ENCODE results near the gene ARVCF.

The ARVCF gene

GRCh38 chr22:20061481-20061861, 44.8 kb upstream of the ARVCF start:
- Histone ChIP-seq H3K4ac (ENCODE audit: low read depth, low read length) (no peak overlapping the region), H4K91ac (ENCODE audit: low read depth, low read length) (no peak overlapping the region), H3K4me3 (ENCODE audit: low read depth, low read length) (no peak overlapping the region), H2BK5ac (ENCODE audit: low read depth, low read length, poor library complexity) (no peak overlapping the region), H3K27ac (ENCODE audit: low read depth, low read length) (no peak overlapping the region), H3K9me3 (ENCODE audit: insufficient read depth, low read depth, low read length) (peaks cover 3% of the 10 kb centered on the region), H3K18ac (ENCODE audit: low read length) (no peak overlapping the region), H3K14ac (ENCODE audit: low read length) (no peak overlapping the region), H4K8ac (ENCODE audit: low read depth, low read length) (no peak overlapping the region), H3K27me3 (ENCODE audit: insufficient read depth, low read length) (no peaks in the 10 kb centered on the region), H3K79me1 (ENCODE audit: low read length) (no peaks in the 10 kb centered on the region), H3K9ac (ENCODE audit: low read length) (no peak overlapping the region), H3K23ac (ENCODE audit: low read length) (no peak overlapping the region), H2BK12ac (ENCODE audit: low read length) (no peak overlapping the region), H3K4me1 (ENCODE audit: control insufficient read depth in 1 of 2, insufficient read depth in 2 of 2, low read length in 2 of 2) (peaks cover 4% of the 10 kb centered on the region in 2 experiments), H4K12ac (ENCODE audit: low read depth, low read length) (no peak overlapping the region), H2AK5ac (ENCODE audit: low read length) (no peak overlapping the region), H2AFZ (ENCODE audit: insufficient read depth, low read length, poor library complexity) (no peak overlapping the region), H3K4me2 (ENCODE audit: low read length) (no peak overlapping the region), H2BK120ac (ENCODE audit: insufficient read depth, low read length, poor library complexity) (no peak overlapping the region), H3K36me3 (ENCODE audit: control insufficient read depth in 1 of 2, insufficient read depth in 2 of 2, low read length in 2 of 2) (peaks cover 28 to 36% of the 10 kb centered on the region in 2 experiments), H3K79me2 (ENCODE audit: control insufficient read depth, insufficient read depth, low read length, poor library complexity) (no peaks in the 10 kb centered on the region)
- no CpG with 5 or more reads among the region's 11 CpGs for WGBS (ENCODE audit: extremely low coverage, insufficient coverage, insufficient read length)
- DNase-seq, result no peak

- Histone ChIP-seq H3K4ac (ENCODE audit: low read depth, low read length) (no peak overlapping the region), H4K91ac (ENCODE audit: low read depth, low read length) (no peak overlapping the region), H2BK120ac (ENCODE audit: insufficient read depth, low read length, poor library complexity) (no peak overlapping the region), H3K9ac (ENCODE audit: low read length) (no peak overlapping the region), H2AK5ac (ENCODE audit: low read length) (no peak overlapping the region), H2BK5ac (ENCODE audit: low read depth, low read length, poor library complexity) (no peak overlapping the region), H3K9me3 (ENCODE audit: insufficient read depth, low read depth, low read length) (peaks cover 3% of the 10 kb centered on the region), H3K27ac (ENCODE audit: low read depth, low read length) (no peak overlapping the region), H4K8ac (ENCODE audit: low read depth, low read length) (no peak overlapping the region), H3K79me2 (ENCODE audit: control insufficient read depth, insufficient read depth, low read length, poor library complexity) (no peaks in the 10 kb centered on the region), H3K4me3 (ENCODE audit: low read depth, low read length) (no peak overlapping the region), H2BK12ac (ENCODE audit: low read length) (no peak overlapping the region), H3K18ac (ENCODE audit: low read length) (no peak overlapping the region), H3K4me1 (ENCODE audit: control insufficient read depth in 1 of 2, insufficient read depth in 2 of 2, low read length in 2 of 2) (peaks cover 4% of the 10 kb centered on the region in 2 experiments), H3K23ac (ENCODE audit: low read length) (no peak overlapping the region), H3K79me1 (ENCODE audit: low read length) (no peaks in the 10 kb centered on the region), H3K4me2 (ENCODE audit: low read length) (no peak overlapping the region), H2AFZ (ENCODE audit: insufficient read depth, low read length, poor library complexity) (no peak overlapping the region), H3K27me3 (ENCODE audit: insufficient read depth, low read length) (no peaks in the 10 kb centered on the region), H3K36me3 (ENCODE audit: control insufficient read depth in 1 of 2, insufficient read depth in 2 of 2, low read length in 2 of 2) (peaks cover 34 to 41% of the 10 kb centered on the region in 2 experiments), H3K14ac (ENCODE audit: low read length) (no peak overlapping the region), H4K12ac (ENCODE audit: low read depth, low read length) (no peak overlapping the region)
- WGBS (ENCODE audit: extremely low coverage, insufficient coverage, insufficient read length), result no CpG with 5 or more reads among the region's 10 CpGs
- DNase-seq, result no peak
These were observed 44.3 kb upstream of the ARVCF start for GRCh38 chr22:20060700-20061480.

- Histone ChIP-seq H4K8ac (ENCODE audit: low read depth, low read length) (no peak overlapping the region), H4K91ac (ENCODE audit: low read depth, low read length) (no peak overlapping the region), H2BK12ac (ENCODE audit: low read length) (no peak overlapping the region), H2AK5ac (ENCODE audit: low read length) (no peak overlapping the region), H2BK5ac (ENCODE audit: low read depth, low read length, poor library complexity) (no peak overlapping the region), H2AFZ (ENCODE audit: insufficient read depth, low read length, poor library complexity) (no peak overlapping the region), H3K79me2 (ENCODE audit: control insufficient read depth, insufficient read depth, low read length, poor library complexity) (no peaks in the 10 kb centered on the region), H3K23ac (ENCODE audit: low read length) (no peak overlapping the region), H4K12ac (ENCODE audit: low read depth, low read length) (no peak overlapping the region), H3K4me1 (ENCODE audit: control insufficient read depth in 1 of 2, insufficient read depth in 2 of 2, low read length in 2 of 2) (peaks cover 4% of the 10 kb centered on the region in 2 experiments), H3K9ac (ENCODE audit: low read length) (no peak overlapping the region), H3K79me1 (ENCODE audit: low read length) (no peaks in the 10 kb centered on the region), H2BK120ac (ENCODE audit: insufficient read depth, low read length, poor library complexity) (no peak overlapping the region), H3K36me3 (ENCODE audit: control insufficient read depth in 1 of 2, insufficient read depth in 2 of 2, low read length in 2 of 2) (peaks cover 42 to 44% of the 10 kb centered on the region in 2 experiments), H3K27me3 (ENCODE audit: insufficient read depth, low read length) (no peaks in the 10 kb centered on the region), H3K4me2 (ENCODE audit: low read length) (no peak overlapping the region), H3K9me3 (ENCODE audit: insufficient read depth, low read depth, low read length) (no peaks in the 10 kb centered on the region), H3K4me3 (ENCODE audit: low read depth, low read length) (no peak overlapping the region), H3K4ac (ENCODE audit: low read depth, low read length) (no peak overlapping the region), H3K27ac (ENCODE audit: low read depth, low read length) (no peak overlapping the region), H3K18ac (ENCODE audit: low read length) (no peak overlapping the region), H3K14ac (ENCODE audit: low read length) (no peak overlapping the region)
- no CpG with 5 or more reads among the region's 10 CpGs for WGBS (ENCODE audit: extremely low coverage, insufficient coverage, insufficient read length)
- peak in 1 of 2 donors; percentile 60 for DNase-seq
These were observed 42.6 kb upstream of the ARVCF start for GRCh38 chr22:20058989-20059770.

- H2BK5ac ChIP-seq (ENCODE audit: low read depth, low read length, poor library complexity), result no peak overlapping the region
- H3K9me3 ChIP-seq (ENCODE audit: insufficient read depth, low read depth, low read length), result no peaks in the 10 kb centered on the region
- no CpG with 5 or more reads among the region's 13 CpGs for WGBS (ENCODE audit: extremely low coverage, insufficient coverage, insufficient read length)
- no peak overlapping the region for H4K12ac ChIP-seq (ENCODE audit: low read depth, low read length)
- H3K4me1 ChIP-seq (ENCODE audit: control insufficient read depth in 1 of 2, insufficient read depth in 2 of 2, low read length in 2 of 2), result peaks cover 4% of the 10 kb centered on the region in 2 experiments
- H2AFZ ChIP-seq (ENCODE audit: insufficient read depth, low read length, poor library complexity), result no peak overlapping the region
- no peak overlapping the region for H3K4me3 ChIP-seq (ENCODE audit: low read depth, low read length)
- no peak overlapping the region for H4K8ac ChIP-seq (ENCODE audit: low read depth, low read length)
- no peak overlapping the region for H3K23ac ChIP-seq (ENCODE audit: low read length)
- no peaks in the 10 kb centered on the region for H3K27me3 ChIP-seq (ENCODE audit: insufficient read depth, low read length)
- H2BK120ac ChIP-seq (ENCODE audit: insufficient read depth, low read length, poor library complexity), result no peak overlapping the region
- no peak for DNase-seq
- H3K27ac ChIP-seq (ENCODE audit: low read depth, low read length), result no peak overlapping the region
- no peak overlapping the region for H4K91ac ChIP-seq (ENCODE audit: low read depth, low read length)
- peaks cover 48 to 53% of the 10 kb centered on the region in 2 experiments for H3K36me3 ChIP-seq (ENCODE audit: control insufficient read depth in 1 of 2, insufficient read depth in 2 of 2, low read length in 2 of 2)
- no peak overlapping the region for H3K9ac ChIP-seq (ENCODE audit: low read length)
- H3K79me1 ChIP-seq (ENCODE audit: low read length), result no peaks in the 10 kb centered on the region
- no peaks in the 10 kb centered on the region for H3K79me2 ChIP-seq (ENCODE audit: control insufficient read depth, insufficient read depth, low read length, poor library complexity)
- H2AK5ac ChIP-seq (ENCODE audit: low read length), result no peak overlapping the region
- no peak overlapping the region for H3K4ac ChIP-seq (ENCODE audit: low read depth, low read length)
- H3K4me2 ChIP-seq (ENCODE audit: low read length), result no peak overlapping the region
- no peak overlapping the region for H3K14ac ChIP-seq (ENCODE audit: low read length)
- no peak overlapping the region for H2BK12ac ChIP-seq (ENCODE audit: low read length)
- H3K18ac ChIP-seq (ENCODE audit: low read length), result no peak overlapping the region
These were observed 41.1 kb upstream of the ARVCF start for GRCh38 chr22:20057596-20058268.
